ENCODE measurements around the gene CDC73.
"Not testable (repeated sequence)": the region's sequence is repeated elsewhere in the genome, so short reads cannot be mapped to it uniquely, and the experiment has no call there.

CDC73 gene

GRCh38 chr1:193284219-193284618 is 162.4 kb downstream of the CDC73 start:
- no peak for DNase-seq (ENCODE audit: low read depth in 2 of 2)

- DNase-seq (ENCODE audit: low read depth in 2 of 2): no peak
Observed at GRCh38 chr1:193285641-193286040, 163.8 kb downstream of the CDC73 start.

- DNase-seq (ENCODE audit: low read depth in 2 of 2): not testable (repeated sequence)
Observed at GRCh38 chr1:193288548-193289080, 166.8 kb downstream of the CDC73 start.

GRCh38 chr1:193293726-193294125 is 171.9 kb downstream of the CDC73 start:
- no peak for DNase-seq (ENCODE audit: low read depth in 2 of 2)

GRCh38 chr1:193299038-193299437 is 177.2 kb downstream of the CDC73 start:
- no peak for DNase-seq (ENCODE audit: low read depth in 2 of 2)

- DNase-seq (ENCODE audit: low read depth in 2 of 2): no peak
Observed at GRCh38 chr1:193301746-193302145, 179.9 kb downstream of the CDC73 start.

- DNase-seq (ENCODE audit: low read depth in 2 of 2): no peak
Observed at GRCh38 chr1:193303849-193304248, 182.0 kb downstream of the CDC73 start.
